Sciatic nerve (tissue), 2 donors: ENCODE data around the gene DCAF7. TPM values are rescaled to one million over a fixed set of nuclear protein-coding genes. Genes with fewer than 3 reads are reported as not detected.

ENCODE experiments used
- ATAC-seq: fragments of 200-7000 bp; cut with Tn5 transposase; one replicate; pipeline ENCODE4 v1.9.1; 2020; ENCODE audit warnings: mild to moderate bottlenecking, moderate library complexity
- DNase-seq: peaks from one replicate; pipeline ENCODE4 v3.0.0-alpha.2; 2020; ENCODE audit warnings: low spot score
- intact Hi-C: fragments of 100-400 bp; cut with DNase I; formaldehyde crosslinking; loops from one replicate; pipeline ENCODE4 v1.14.2; 2022
- total RNA-seq: library from RNA; stranded (reverse); fragmentation: NEBNext Ultra II Directional; extraction: Animal tissue kit (Norgen Biotek cat#: 25700); gene quantifications from one replicate; pipeline ENCODE4 v1.2.1, GENCODE V29; 2021
- donor health status: DM: no; HTN: no; CAD: no.
- donor health status: DM: no; HTN: no; CAD: no.

The DCAF7 gene
- total RNA-seq, 1 donor from 2014 or later, result 60.6 TPM

GRCh38 chr17:63523253-63523855 lies 26.9 kb upstream of the DCAF7 start, which contains the start of gene KCNH6:
Gene KCNH6, plus strand, starts transcription at chr17:63523358. Its CDS starts 56 bp downstream, at chr17:63523414.
- DNase-seq (no peak), ATAC-seq (no peak)
- intact Hi-C loops, result no loop called here

- intact Hi-C loops, result no loop called here
- no peak for ATAC-seq
- no peak for DNase-seq
Measured at GRCh38 chr17:63524051-63524450, 26.2 kb upstream of the DCAF7 start.

- no peak for ATAC-seq
- DNase-seq, result no peak
- intact Hi-C loops, result no loop called here
Measured at GRCh38 chr17:63525190-63525946, 24.9 kb upstream of the DCAF7 start.

- DNase-seq (no peak), ATAC-seq (no peak)
- intact Hi-C loops, result no loop called here
Measured at GRCh38 chr17:63526861-63527260, 23.4 kb upstream of the DCAF7 start.

- no peak for DNase-seq
- ATAC-seq, result no peak
- intact Hi-C loops, result no loop called here
Measured at GRCh38 chr17:63528183-63528582, 22.1 kb upstream of the DCAF7 start.

GRCh38 chr17:63529711-63530556 lies 20.3 kb upstream of the DCAF7 start:
- intact Hi-C loops, result no loop called here
- DNase-seq (no peak), ATAC-seq (no peak)

GRCh38 chr17:63530557-63531021 lies 19.7 kb upstream of the DCAF7 start:
- DNase-seq (no peak), ATAC-seq (no peak)
- intact Hi-C loops, result no loop called here

GRCh38 chr17:63531022-63531965 lies 19.0 kb upstream of the DCAF7 start:
- ATAC-seq, result no peak
- no peak for DNase-seq
- intact Hi-C loops, result no loop called here

GRCh38 chr17:63533433-63534077 lies 16.7 kb upstream of the DCAF7 start:
- no peak for ATAC-seq
- DNase-seq, result no peak
- intact Hi-C loops, result no loop called here

- DNase-seq (no peak), ATAC-seq (no peak)
- intact Hi-C loops, result no loop called here
Measured at GRCh38 chr17:63534078-63534570, 16.2 kb upstream of the DCAF7 start.

- DNase-seq (no peak), ATAC-seq (no peak)
- intact Hi-C loops, result no loop called here
Measured at GRCh38 chr17:63534816-63535455, 15.3 kb upstream of the DCAF7 start.

- intact Hi-C loops, result no loop called here
- no peak for DNase-seq
Measured at GRCh38 chr17:63535640-63536039, 14.6 kb upstream of the DCAF7 start.

GRCh38 chr17:63537001-63537400 lies 13.3 kb upstream of the DCAF7 start:
- intact Hi-C loops, result no loop called here
- no peak for DNase-seq
- no peak for ATAC-seq

More at GRCh38 chr17:63535640-63536039, 14.6 kb upstream of the DCAF7 start:
- no peak for ATAC-seq

- DNase-seq, result no peak
- ATAC-seq, result no peak
- intact Hi-C loops, result no loop called here
Measured at GRCh38 chr17:63537991-63538692, 12.1 kb upstream of the DCAF7 start.

GRCh38 chr17:63538693-63539595 lies 11.3 kb upstream of the DCAF7 start:
- intact Hi-C loops, result no loop called here
- ATAC-seq (no peak), DNase-seq (peak; percentile 18)

- intact Hi-C loops, result no loop called here
- DNase-seq, result peak; percentile 34
- ATAC-seq, result no peak
Measured at GRCh38 chr17:63540590-63540989, 9.7 kb upstream of the DCAF7 start.
